SK-N-SH treated with all-trans-retinoic acid at 6 μM for 48 hours (cell line): ENCODE data around the gene PIAS1.
"Not testable (repeated sequence)": the region's sequence is repeated elsewhere in the genome, so short reads cannot be mapped to it uniquely, and the experiment has no call there.

Experiments used
- ATAC-seq: fragments of 200-7000 bp; cut with Tn5 transposase; 3 replicates; pipeline ENCODE4 v1.9.1; 2020; ENCODE audit warnings: mild to moderate bottlenecking, moderate library complexity
- ARNTL ChIP-seq: fragments of 450-650 bp; formaldehyde crosslinking; IDR thresholded peaks from 2 replicates; pipeline ENCODE4 v1.5.0; 2020; ENCODE audit warnings: low read depth, mild to moderate bottlenecking, moderate library complexity, borderline replicate concordance
- BACH2 ChIP-seq: fragments of 250-450 bp; sonication (Bioruptor Pico); IDR thresholded peaks from 2 replicates; pipeline ENCODE4 v1.9.0; 2021; ENCODE audit warnings: mild to moderate bottlenecking, borderline replicate concordance
- CSDC2 ChIP-seq: fragments of 250-450 bp; sonication (Bioruptor Pico); IDR thresholded peaks from 2 replicates; pipeline ENCODE4 v1.5.0; 2020; ENCODE audit warnings: mild to moderate bottlenecking, moderate library complexity
- ESRRG ChIP-seq: fragments of 250-450 bp; sonication (Bioruptor Pico); IDR thresholded peaks from 2 replicates; pipeline ENCODE4 v1.6.1; 2021; ENCODE audit warnings: mild to moderate bottlenecking
- GLIS3 ChIP-seq: fragments of 250-450 bp; sonication (Bioruptor Pico); IDR thresholded peaks from 2 replicates; pipeline ENCODE4 v1.5.0; 2020; ENCODE audit warnings: mild to moderate bottlenecking, moderate library complexity
- ISL1 ChIP-seq: fragments of 250-450 bp; sonication (Bioruptor Pico); IDR thresholded peaks from 2 replicates; pipeline ENCODE4 v2.1.2; 2022; ENCODE audit warnings: mild to moderate bottlenecking, moderate library complexity
- OSR1 ChIP-seq: fragments of 250-450 bp; sonication (Bioruptor Pico); IDR thresholded peaks from 2 replicates; pipeline ENCODE4 v1.8.0; 2022; ENCODE audit warnings: moderate library complexity, mild to moderate bottlenecking, inconsistent platforms
- PPARA ChIP-seq: fragments of 250-450 bp; sonication (Bioruptor Pico); IDR thresholded peaks from 2 replicates; pipeline ENCODE4 v1.5.0; 2020; ENCODE audit warnings: mild to moderate bottlenecking, borderline replicate concordance
- RARB ChIP-seq: fragments of 250-450 bp; sonication (Bioruptor Pico); IDR thresholded peaks from 2 replicates; pipeline ENCODE4 v1.8.0; 2021; ENCODE audit warnings: mild to moderate bottlenecking, moderate library complexity
- SNAI2 ChIP-seq: fragments of 250-450 bp; sonication (Bioruptor Pico); IDR thresholded peaks from 2 replicates; pipeline ENCODE4 v1.5.0; 2020; ENCODE audit warnings: mild to moderate bottlenecking, moderate library complexity
- TCF4 ChIP-seq: fragments of 250-450 bp; sonication (Bioruptor Pico); IDR thresholded peaks from 2 replicates; pipeline ENCODE4 v1.8.0; 2021; ENCODE audit warnings: mild to moderate bottlenecking, moderate library complexity, borderline replicate concordance
- TOX ChIP-seq: fragments of 250-450 bp; sonication (Bioruptor Pico); IDR thresholded peaks from 2 replicates; pipeline ENCODE4 v1.8.0; 2021; ENCODE audit warnings: mild to moderate bottlenecking, moderate library complexity, borderline replicate concordance
- ZFP3 ChIP-seq: fragments of 250-450 bp; sonication (Bioruptor Pico); IDR thresholded peaks from 2 replicates; pipeline ENCODE4 v1.5.0; 2020; ENCODE audit warnings: mild to moderate bottlenecking, moderate library complexity
- ZFP30 ChIP-seq: fragments of 450-650 bp; formaldehyde crosslinking; IDR thresholded peaks from 2 replicates; pipeline ENCODE4 v1.5.0; 2022; ENCODE audit warnings: mild to moderate bottlenecking, moderate library complexity
- ZNF565 ChIP-seq: fragments of 450-650 bp; formaldehyde crosslinking; conservative IDR thresholded peaks from 2 replicates; pipeline ENCODE4 v1.5.0; 2020; ENCODE audit warnings: low read depth, mild to moderate bottlenecking, moderate library complexity
- ZNF70 ChIP-seq: fragments of 450-650 bp; formaldehyde crosslinking; IDR thresholded peaks from 2 replicates; pipeline ENCODE4 v1.5.0; 2020; ENCODE audit warnings: mild to moderate bottlenecking, moderate library complexity
- ZNF8 ChIP-seq: fragments of 450-650 bp; formaldehyde crosslinking; IDR thresholded peaks from 2 replicates; pipeline ENCODE4 v1.5.0; 2020; ENCODE audit warnings: mild to moderate bottlenecking, moderate library complexity
- TF ChIP-seq, protein P1 (sequence below): fragments of 250-450 bp; sonication (Bioruptor Pico); IDR thresholded peaks from 2 replicates; pipeline ENCODE4 v1.8.0; 2021; ENCODE audit warnings: low read depth, mild to moderate bottlenecking, moderate library complexity, borderline replicate concordance
- TF ChIP-seq, protein P2 (sequence below): fragments of 250-450 bp; sonication (Bioruptor Pico); IDR thresholded peaks from 2 replicates; pipeline ENCODE4 v1.5.1; 2021; ENCODE audit warnings: mild to moderate bottlenecking, moderate library complexity
- TF ChIP-seq, protein P3 (sequence below): fragments of 250-450 bp; sonication (Bioruptor Pico); IDR thresholded peaks from 2 replicates; pipeline ENCODE4 v1.5.0; 2020; ENCODE audit warnings: mild to moderate bottlenecking, moderate library complexity

PIAS1 gene

DNA sequence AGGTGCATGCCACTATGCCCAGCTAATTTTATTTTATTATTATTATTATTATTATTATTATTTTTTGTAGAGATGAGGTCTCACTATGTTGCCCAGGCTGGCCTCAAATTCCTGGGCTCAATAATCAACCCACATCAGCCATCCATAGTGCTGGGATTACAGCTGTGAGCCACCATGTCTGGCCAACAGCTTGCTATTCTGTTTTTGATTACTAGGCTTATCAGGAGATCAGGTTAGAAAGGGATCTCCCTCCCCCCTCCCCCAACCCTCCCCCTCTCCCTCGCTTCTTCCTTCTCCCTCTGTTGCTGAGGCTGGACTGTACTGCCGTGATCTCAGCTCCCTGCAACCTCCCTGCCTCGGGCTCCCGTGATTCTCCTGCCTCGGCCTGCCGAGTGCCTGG, 166.9 kb downstream of the PIAS1 start:
- TF ChIP-seq CSDC2 (CRISPR knock-in tag), result no peak
- TF ChIP-seq ZFP30 (CRISPR knock-in tag), result no peak
- TF ChIP-seq, protein P1, sequence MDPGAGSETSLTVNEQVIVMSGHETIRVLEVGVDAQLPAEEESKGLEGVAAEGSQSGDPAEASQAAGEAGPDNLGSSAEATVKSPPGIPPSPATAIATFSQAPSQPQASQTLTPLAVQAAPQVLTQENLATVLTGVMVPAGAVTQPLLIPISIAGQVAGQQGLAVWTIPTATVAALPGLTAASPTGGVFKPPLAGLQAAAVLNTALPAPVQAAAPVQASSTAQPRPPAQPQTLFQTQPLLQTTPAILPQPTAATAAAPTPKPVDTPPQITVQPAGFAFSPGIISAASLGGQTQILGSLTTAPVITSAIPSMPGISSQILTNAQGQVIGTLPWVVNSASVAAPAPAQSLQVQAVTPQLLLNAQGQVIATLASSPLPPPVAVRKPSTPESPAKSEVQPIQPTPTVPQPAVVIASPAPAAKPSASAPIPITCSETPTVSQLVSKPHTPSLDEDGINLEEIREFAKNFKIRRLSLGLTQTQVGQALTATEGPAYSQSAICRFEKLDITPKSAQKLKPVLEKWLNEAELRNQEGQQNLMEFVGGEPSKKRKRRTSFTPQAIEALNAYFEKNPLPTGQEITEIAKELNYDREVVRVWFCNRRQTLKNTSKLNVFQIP (CRISPR knock-in tag), result no peak
- no peak for TF ChIP-seq OSR1 (CRISPR knock-in tag)
- no peak for TF ChIP-seq GLIS3 (CRISPR knock-in tag)
- no peak for TF ChIP-seq BACH2 (CRISPR knock-in tag)
- no peak for TF ChIP-seq ESRRG (CRISPR knock-in tag)
- no peak for TF ChIP-seq RARB (CRISPR knock-in tag)
- no peak for TF ChIP-seq ZNF8 (CRISPR knock-in tag)
- TF ChIP-seq ZNF70 (CRISPR knock-in tag), result no peak
- TF ChIP-seq, all 23 proteins: peak for 0
- no peak for ATAC-seq

DNA sequence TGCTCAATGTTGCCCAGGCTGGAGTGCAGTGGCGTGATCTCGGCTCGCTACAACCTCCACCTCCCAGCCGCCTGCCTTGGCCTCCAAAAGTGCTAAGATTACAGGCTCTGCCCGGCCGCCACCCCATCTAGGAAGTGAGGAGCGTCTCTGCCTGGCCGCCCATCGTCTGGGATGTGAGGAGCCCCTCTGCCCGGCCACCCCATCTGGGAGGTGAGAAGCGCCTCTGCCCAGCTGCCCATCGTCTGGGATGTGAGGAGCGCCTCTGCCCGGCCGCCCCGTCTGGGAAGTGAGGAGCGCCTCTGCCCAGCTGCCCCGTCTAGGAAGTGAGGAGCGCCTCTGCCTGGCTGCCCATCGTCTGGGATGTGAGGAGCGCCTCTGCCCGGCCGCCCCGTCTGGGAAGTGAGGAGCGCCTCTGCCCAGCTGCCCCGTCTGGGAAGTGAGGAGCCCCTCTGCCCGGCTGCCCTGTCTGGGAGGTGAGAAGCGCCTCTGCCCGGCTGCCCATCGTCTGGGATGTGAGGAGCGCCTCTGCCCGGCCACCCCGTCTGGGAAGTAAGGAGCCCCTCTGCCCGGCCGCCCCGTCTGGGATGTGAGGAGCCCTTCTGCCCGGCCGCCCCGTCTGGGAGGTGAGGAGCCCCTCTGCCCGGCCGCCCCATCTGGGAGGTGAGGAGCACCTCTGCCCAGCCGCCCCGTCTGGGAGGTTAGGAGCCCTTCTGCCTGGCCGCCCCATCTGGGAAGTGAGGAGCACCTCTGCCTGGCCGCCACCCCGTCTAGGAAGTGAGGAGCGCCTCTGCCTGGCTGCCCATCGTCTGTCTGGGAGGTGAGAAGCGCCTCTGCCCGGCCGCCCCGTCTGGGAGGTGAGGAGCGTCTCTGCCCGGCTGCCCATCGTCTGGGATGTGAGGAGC, 167.7 kb downstream of the PIAS1 start:
- ATAC-seq, result not testable (repeated sequence)

DNA sequence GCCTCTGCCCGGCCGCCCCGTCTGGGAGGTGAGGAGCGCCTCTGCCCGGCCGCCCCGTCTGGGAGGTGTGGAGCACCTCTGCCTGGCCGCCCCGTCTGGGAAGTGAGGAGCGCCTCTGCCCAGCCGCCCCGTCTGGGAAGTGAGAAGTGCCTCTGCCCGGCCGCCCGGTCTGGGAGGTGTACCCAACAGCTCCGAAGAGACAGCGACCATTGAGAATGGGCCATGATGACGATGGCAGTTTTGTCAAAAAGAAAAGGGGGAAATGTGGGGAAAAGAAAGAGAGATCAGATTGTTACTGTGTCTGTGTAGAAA, 168.3 kb downstream of the PIAS1 start:
- ATAC-seq, result not testable (repeated sequence)

DNA sequence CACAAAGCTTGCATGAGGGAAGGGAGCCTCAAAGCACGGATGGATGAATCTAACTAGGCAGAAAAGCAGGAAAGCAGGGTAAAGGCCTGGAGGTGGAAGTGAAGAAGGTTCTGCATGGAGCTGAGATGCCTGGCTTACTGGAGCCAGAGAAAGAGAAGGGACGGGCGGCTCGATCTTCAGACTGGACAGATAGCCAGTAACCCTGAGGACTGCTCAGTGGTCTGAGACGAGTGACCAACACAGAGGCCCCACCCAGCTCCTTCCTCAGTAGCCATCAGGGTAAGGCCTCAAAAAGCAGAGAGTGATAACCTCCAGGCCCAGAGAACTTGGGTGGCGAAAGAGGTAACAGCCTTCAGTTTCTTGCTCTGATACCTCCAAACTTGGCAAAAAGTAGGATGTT, 169.1 kb downstream of the PIAS1 start:
- no peak for ATAC-seq
- TF ChIP-seq PPARA (no peak), SNAI2 (CRISPR knock-in tag) (no peak), ZNF565 (CRISPR knock-in tag) (no peak), ARNTL (CRISPR knock-in tag) (no peak), BACH2 (CRISPR knock-in tag) (no peak), RARB (CRISPR knock-in tag) (no peak), GLIS3 (CRISPR knock-in tag) (no peak), ZFP30 (CRISPR knock-in tag) (no peak), TCF4 (CRISPR knock-in tag) (no peak)
- TF ChIP-seq, protein P1 (CRISPR knock-in tag), result no peak
- TF ChIP-seq, protein P2, sequence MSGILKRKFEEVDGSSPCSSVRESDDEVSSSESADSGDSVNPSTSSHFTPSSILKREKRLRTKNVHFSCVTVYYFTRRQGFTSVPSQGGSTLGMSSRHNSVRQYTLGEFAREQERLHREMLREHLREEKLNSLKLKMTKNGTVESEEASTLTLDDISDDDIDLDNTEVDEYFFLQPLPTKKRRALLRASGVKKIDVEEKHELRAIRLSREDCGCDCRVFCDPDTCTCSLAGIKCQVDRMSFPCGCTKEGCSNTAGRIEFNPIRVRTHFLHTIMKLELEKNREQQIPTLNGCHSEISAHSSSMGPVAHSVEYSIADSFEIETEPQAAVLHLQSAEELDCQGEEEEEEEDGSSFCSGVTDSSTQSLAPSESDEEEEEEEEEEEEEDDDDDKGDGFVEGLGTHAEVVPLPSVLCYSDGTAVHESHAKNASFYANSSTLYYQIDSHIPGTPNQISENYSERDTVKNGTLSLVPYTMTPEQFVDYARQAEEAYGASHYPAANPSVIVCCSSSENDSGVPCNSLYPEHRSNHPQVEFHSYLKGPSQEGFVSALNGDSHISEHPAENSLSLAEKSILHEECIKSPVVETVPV (CRISPR knock-in tag), result no peak

DNA sequence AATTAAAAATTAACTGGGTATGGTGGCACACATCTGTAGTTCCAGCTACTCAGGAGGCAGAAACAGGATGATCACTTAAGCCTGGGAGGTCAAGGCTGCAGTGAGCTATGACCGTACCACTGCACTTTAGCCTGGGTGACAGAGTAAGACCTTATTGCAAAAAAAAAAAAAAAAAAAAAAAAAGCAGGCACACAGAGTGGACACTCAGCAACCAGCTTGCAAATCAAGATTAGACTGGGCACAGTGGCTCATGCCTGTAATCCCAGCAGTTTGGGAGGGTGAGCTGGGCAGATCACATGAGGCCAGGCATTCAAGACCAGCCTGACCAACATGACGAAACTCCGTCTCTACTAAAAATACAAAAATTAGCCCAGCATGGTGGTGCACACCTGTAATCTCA, 170.0 kb downstream of the PIAS1 start:
- ATAC-seq, result no peak
- no peak for TF ChIP-seq ISL1 (CRISPR knock-in tag)
- no peak for TF ChIP-seq ZNF70 (CRISPR knock-in tag)
- TF ChIP-seq, protein P2 (CRISPR knock-in tag), result no peak
- TF ChIP-seq, protein P1 (CRISPR knock-in tag), result no peak
- no peak for TF ChIP-seq ZNF565 (CRISPR knock-in tag)
- TF ChIP-seq OSR1 (CRISPR knock-in tag), result no peak
- no peak for TF ChIP-seq SNAI2 (CRISPR knock-in tag)
- TF ChIP-seq ZFP3 (CRISPR knock-in tag), result no peak
- TF ChIP-seq, protein P3, sequence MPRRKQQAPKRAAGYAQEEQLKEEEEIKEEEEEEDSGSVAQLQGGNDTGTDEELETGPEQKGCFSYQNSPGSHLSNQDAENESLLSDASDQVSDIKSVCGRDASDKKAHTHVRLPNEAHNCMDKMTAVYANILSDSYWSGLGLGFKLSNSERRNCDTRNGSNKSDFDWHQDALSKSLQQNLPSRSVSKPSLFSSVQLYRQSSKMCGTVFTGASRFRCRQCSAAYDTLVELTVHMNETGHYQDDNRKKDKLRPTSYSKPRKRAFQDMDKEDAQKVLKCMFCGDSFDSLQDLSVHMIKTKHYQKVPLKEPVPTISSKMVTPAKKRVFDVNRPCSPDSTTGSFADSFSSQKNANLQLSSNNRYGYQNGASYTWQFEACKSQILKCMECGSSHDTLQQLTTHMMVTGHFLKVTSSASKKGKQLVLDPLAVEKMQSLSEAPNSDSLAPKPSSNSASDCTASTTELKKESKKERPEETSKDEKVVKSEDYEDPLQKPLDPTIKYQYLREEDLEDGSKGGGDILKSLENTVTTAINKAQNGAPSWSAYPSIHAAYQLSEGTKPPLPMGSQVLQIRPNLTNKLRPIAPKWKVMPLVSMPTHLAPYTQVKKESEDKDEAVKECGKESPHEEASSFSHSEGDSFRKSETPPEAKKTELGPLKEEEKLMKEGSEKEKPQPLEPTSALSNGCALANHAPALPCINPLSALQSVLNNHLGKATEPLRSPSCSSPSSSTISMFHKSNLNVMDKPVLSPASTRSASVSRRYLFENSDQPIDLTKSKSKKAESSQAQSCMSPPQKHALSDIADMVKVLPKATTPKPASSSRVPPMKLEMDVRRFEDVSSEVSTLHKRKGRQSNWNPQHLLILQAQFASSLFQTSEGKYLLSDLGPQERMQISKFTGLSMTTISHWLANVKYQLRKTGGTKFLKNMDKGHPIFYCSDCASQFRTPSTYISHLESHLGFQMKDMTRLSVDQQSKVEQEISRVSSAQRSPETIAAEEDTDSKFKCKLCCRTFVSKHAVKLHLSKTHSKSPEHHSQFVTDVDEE (CRISPR knock-in tag), result no peak
- no peak for TF ChIP-seq BACH2 (CRISPR knock-in tag)
- TF ChIP-seq TOX (CRISPR knock-in tag), result no peak
- no peak for TF ChIP-seq RARB (CRISPR knock-in tag)
